Activated naive CD8-positive, alpha-beta T cell (primary cell): Measurements from ENCODE around the gene NCDN.
"Not testable (repeated sequence)": the region's sequence is repeated elsewhere in the genome, so short reads cannot be mapped to it uniquely, and the experiment has no call there.

Experiments
- H3K27ac Mint-ChIP-seq: one replicate; pipeline ENCODE4 v1.8.0; 2021; ENCODE audit warnings: mixed read lengths
- H3K27me3 Mint-ChIP-seq: one replicate; pipeline ENCODE4 v1.8.0; 2021; ENCODE audit warnings: mixed read lengths
- H3K36me3 Mint-ChIP-seq: one replicate; pipeline ENCODE4 v1.8.0; 2021; ENCODE audit warnings: mixed read lengths
- H3K4me1 Mint-ChIP-seq: one replicate; pipeline ENCODE4 v1.8.0; 2021; ENCODE audit warnings: low read depth, mixed read lengths
- H3K4me3 Mint-ChIP-seq: one replicate; pipeline ENCODE4 v1.8.0; 2021; ENCODE audit warnings: mild to moderate bottlenecking, mixed read lengths
- H3K9me3 Mint-ChIP-seq: one replicate; pipeline ENCODE4 v1.8.0; 2021; ENCODE audit warnings: low read depth, mixed read lengths

Gene NCDN

DNA sequence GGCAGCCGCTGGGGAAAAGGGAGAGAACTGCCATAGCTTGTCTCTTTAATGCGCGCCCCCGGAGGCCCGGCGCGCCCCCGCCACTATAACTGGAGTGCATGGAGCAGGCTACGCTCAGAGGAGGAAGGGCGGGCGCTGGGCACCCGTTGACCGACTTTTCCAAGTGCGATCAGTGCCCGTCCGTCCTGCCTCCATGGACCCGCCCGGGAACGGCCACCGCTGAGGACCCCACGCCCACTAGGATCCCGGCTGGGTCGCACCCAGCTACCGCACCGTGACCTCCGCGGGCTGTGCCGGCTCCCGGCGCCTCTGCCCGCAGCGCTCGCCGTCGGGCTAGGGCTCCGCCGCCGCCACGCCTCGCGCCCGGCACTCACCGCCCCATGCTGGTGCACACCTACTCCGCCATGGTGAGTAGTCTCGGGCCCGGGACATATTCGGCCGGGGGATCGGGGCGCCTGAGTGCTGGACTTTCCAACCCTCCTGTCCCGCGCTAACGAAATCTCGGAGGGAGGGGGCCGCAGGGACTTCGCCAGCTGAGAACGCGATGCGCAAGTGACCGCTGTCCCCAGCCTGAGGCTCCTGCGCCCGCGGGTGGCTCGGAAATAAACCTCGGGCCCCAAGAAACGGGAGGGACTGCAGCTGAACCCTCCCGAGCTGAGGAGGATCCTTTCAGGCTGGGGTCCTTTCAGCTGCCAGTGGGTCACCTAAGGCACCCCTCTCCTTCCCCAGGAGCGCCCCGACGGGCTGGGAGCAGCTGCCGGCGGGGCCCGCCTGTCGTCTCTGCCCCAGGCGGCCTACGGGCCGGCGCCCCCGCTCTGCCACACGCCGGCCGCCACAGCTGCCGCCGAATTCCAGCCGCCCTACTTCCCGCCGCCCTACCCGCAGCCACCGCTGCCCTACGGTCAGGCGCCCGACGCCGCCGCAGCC, 15.9 kb downstream of the NCDN start, which contains the start of gene TFAP2E:
Gene TFAP2E (plus strand): TSS at position 117 of the 927 bp plus-strand sequence. CDS start 264 bp downstream, at position 381.
- Mint-ChIP-seq H3K4me1 (peaks cover 26% of the 10 kb centered on the region), H3K27ac (no peak within 1 kb of the TSS), H3K27me3 (no peaks in the 10 kb centered on the region), H3K36me3 (peaks cover 3% of the 10 kb centered on the region), H3K9me3 (no peaks in the 10 kb centered on the region), H3K4me3 (no peak within 1 kb of the TSS)

DNA sequence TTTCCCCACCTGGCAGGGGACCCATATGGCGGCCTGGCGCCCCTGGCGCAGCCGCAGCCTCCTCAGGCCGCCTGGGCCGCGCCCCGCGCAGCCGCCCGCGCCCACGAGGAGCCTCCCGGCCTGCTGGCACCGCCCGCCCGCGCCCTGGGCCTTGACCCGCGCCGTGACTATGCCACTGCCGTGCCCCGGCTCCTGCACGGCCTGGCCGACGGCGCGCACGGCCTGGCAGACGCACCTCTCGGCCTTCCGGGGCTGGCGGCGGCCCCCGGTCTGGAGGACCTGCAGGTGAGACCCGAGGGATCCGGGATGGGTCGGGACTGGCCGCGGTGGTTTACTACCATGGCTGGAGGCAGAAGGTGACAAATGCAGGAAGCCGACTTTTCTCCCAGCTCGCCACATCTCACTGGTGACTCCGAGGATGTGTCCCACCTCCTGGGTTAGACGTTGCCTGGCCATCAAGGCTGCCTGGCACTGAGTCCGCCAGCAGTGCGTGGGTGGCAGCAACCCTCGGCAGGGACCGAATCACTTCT, 16.6 kb downstream of the NCDN start:
- no peaks in the 10 kb centered on the region for H3K27me3 Mint-ChIP-seq
- no peaks in the 10 kb centered on the region for H3K9me3 Mint-ChIP-seq
- H3K4me1 Mint-ChIP-seq = peaks cover 26% of the 10 kb centered on the region
- peaks cover 3% of the 10 kb centered on the region for H3K36me3 Mint-ChIP-seq
- H3K27ac Mint-ChIP-seq = no peak overlapping the region
- H3K4me3 Mint-ChIP-seq = peak overlapping the region; percentile 20

DNA sequence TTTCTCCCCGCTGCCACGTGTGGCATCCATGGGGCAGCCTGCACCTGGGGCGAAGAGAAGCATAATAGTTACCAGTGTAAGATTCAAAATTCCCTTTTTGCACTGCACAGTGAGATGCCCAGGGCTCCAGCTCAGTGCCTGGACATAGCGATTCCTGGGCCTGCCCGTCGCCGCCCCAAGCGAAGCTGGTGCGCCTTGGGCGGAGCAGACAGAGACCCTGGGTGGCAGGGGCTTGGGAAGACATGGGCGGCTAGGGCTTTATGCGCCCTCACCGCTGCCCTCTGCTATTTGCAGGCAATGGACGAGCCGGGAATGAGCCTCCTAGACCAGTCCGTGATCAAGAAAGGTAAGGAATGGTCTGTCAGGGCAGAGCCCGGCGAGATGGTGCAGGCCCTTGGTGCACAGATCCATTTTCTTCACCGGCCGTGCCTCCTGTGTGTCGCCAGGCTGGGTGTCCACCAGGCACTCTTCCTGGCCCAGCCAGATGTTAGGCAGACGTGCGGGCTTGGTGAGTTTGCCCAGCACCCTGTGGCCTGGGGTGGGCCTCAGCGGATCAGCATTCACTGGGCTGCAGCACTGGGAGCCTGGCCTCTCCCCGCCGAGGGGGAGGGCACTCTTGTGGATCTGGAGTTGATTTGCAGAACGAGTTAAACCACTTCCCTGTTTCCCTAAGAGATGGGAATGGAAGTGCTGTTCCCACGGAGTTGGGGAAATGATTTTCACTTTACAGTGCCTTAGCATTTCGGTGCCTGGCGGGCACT, 17.2 kb downstream of the NCDN start:
- no peak overlapping the region for H3K27ac Mint-ChIP-seq
- H3K36me3 Mint-ChIP-seq = peaks cover 3% of the 10 kb centered on the region
- H3K4me1 Mint-ChIP-seq = peaks cover 26% of the 10 kb centered on the region
- peak overlapping the region; percentile 25 for H3K4me3 Mint-ChIP-seq
- no peaks in the 10 kb centered on the region for H3K9me3 Mint-ChIP-seq
- H3K27me3 Mint-ChIP-seq = no peaks in the 10 kb centered on the region

DNA sequence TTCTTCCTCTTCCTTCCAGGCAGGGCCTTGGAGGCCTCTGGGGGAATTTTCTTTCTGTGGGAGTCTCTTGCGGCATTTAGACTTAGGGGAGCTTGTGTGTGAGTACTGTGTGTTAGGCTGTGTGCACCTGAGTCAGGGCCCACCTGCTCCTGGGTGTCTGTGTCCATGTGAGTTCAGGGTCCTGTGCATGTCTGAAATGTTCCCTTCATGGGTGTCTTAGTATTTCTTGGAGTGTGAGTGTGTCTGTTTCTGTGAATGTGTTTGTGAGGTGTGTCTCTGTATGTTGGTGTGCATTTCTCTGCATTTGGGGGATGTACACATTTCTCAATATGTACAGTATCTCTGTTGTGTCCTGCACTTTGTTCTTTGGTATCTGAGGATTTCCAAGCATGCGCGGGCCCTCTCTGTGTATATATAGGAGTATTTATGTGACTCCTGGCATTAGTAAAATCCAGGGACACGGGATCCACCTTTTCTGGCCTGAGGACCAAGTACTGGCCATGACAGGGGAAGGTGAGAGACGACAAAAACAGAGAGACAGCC, 17.9 kb downstream of the NCDN start:
- H3K27me3 Mint-ChIP-seq = no peaks in the 10 kb centered on the region
- peaks cover 3% of the 10 kb centered on the region for H3K36me3 Mint-ChIP-seq
- peaks cover 26% of the 10 kb centered on the region for H3K4me1 Mint-ChIP-seq
- peak overlapping the region; percentile 25 for H3K4me3 Mint-ChIP-seq
- no peaks in the 10 kb centered on the region for H3K9me3 Mint-ChIP-seq
- no peak overlapping the region for H3K27ac Mint-ChIP-seq

DNA sequence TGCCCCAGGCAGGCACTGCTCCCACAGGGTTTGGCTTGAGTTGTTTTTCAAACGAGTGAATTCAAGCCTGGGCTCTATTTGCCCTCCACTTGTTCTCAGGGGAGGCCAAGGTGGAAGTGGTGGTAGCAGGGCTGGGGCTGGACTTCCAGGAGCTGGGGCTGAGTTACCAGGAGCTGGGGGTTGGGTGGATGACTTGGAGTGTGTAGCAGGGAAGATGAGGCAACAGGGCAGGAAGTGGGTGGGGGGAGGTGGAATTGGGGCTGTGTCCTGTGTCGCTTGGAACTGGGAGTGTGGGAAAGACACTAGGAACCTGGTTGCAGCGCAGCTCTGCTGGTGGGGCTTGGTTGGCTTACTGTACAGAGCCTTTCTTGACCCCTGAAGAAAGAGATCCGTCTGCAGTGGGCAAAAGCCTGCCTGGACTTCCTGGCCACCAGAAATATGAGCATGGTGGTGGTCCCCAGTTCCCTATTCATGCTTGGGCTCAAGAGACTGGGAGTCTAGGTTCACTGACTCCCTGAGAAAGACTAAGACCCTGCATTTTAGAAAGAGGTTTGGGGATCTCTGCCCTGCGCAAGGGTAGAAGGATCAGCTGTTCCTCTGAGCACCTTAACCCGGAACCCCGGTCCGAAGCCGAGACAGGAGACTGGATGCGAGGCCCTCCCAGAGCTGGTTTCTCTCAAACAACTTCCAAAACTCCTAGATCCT, 18.6 kb downstream of the NCDN start:
- Mint-ChIP-seq H3K4me3 (peak overlapping the region; percentile 81), H3K4me1 (peaks cover 26% of the 10 kb centered on the region), H3K9me3 (no peaks in the 10 kb centered on the region), H3K27ac (peak overlapping the region; percentile 66), H3K36me3 (peaks cover 3% of the 10 kb centered on the region), H3K27me3 (no peaks in the 10 kb centered on the region)

DNA sequence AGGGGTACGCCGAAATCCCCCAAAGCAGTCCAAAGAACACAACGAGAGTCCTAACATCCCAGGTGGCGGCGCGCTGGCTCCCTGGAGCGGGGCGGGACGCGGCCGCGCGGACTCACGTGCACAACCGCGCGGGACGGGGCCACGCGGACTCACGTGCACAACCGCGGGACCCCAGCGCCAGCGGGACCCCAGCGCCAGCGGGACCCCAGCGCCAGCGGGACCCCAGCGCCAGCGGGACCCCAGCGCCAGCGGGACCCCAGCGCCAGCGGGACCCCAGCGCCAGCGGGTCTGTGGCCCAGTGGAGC, 19.1 kb downstream of the NCDN start:
- peak overlapping the region; percentile 66 for H3K27ac Mint-ChIP-seq
- not testable (repeated sequence) for H3K27me3 Mint-ChIP-seq, H3K9me3 Mint-ChIP-seq, H3K36me3 Mint-ChIP-seq
- peak overlapping the region; percentile 81 for H3K4me3 Mint-ChIP-seq
- peaks cover 26% of the 10 kb centered on the region for H3K4me1 Mint-ChIP-seq

DNA sequence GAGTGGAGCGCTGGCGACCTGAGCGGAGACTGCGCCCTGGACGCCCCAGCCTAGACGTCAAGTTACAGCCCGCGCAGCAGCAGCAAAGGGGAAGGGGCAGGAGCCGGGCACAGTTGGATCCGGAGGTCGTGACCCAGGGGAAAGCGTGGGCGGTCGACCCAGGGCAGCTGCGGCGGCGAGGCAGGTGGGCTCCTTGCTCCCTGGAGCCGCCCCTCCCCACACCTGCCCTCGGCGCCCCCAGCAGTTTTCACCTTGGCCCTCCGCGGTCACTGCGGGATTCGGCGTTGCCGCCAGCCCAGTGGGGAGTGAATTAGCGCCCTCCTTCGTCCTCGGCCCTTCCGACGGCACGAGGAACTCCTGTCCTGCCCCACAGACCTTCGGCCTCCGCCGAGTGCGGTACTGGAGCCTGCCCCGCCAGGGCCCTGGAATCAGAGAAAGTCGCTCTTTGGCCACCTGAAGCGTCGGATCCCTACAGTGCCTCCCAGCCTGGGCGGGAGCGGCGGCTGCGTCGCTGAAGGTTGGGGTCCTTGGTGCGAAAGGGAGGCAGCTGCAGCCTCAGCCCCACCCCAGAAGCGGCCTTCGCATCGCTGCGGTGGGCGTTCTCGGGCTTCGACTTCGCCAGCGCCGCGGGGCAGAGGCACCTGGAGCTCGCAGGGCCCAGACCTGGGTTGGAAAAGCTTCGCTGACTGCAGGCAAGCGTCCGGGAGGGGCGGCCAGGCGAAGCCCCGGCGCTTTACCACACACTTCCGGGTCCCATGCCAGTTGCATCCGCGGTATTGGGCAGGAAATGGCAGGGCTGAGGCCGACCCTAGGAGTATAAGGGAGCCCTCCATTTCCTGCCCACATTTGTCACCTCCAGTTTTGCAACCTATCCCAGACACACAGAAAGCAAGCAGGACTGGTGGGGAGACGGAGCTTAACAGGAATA, 19.7 kb downstream of the NCDN start:
- H3K4me3 Mint-ChIP-seq = peak overlapping the region; percentile 87
- peaks cover 3% of the 10 kb centered on the region for H3K36me3 Mint-ChIP-seq
- H3K9me3 Mint-ChIP-seq = no peaks in the 10 kb centered on the region
- peaks cover 26% of the 10 kb centered on the region for H3K4me1 Mint-ChIP-seq
- no peaks in the 10 kb centered on the region for H3K27me3 Mint-ChIP-seq
- H3K27ac Mint-ChIP-seq = peak overlapping the region; percentile 83

DNA sequence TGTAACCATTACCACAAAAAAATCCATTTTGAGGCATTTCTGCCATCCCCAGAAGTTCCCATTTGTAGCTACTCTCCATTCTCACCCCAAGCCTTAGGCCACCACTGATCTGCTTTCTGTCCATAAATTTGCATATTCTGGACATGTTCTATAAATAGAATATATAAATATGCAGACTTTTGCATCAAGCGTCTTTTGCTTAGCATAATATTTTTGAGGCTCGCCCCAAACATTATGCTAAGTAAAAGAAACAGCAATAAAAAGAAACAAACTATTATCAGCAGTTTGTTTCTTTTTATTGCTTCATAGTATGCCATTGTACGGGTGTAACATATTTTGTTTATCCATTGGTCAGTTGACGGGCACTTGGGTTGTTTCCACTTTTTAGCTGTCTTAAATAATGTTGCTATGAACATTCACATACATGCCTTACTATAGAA, 23.4 kb downstream of the NCDN start:
- Mint-ChIP-seq H3K27ac (no peak overlapping the region), H3K9me3 (no peaks in the 10 kb centered on the region), H3K4me1 (peaks cover 17% of the 10 kb centered on the region), H3K27me3 (no peaks in the 10 kb centered on the region), H3K36me3 (no peaks in the 10 kb centered on the region), H3K4me3 (no peak overlapping the region)

DNA sequence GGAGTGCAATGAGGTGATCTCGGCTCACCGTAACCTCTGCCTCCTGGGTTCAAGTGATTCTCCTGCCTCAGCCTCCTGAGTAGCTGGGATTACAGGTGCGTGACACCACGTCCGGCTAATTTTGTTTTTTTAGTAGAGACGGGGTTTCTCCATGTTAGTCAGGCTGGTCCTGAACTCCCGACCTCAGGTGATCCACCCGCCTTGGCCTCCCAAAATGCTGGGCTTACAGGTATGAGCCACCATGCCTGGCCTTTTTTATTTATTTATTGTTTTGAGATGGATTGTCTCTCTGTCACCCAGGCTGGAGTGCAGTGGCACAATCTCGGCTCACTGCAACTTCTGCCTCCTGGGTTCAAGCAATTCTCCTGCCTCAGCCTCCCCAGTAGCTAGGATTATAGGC, 24.0 kb downstream of the NCDN start:
- H3K4me3 Mint-ChIP-seq, H3K27ac Mint-ChIP-seq, H3K27me3 Mint-ChIP-seq, H3K9me3 Mint-ChIP-seq, H3K36me3 Mint-ChIP-seq: not testable (repeated sequence)
- peaks cover 11% of the 10 kb centered on the region for H3K4me1 Mint-ChIP-seq

DNA sequence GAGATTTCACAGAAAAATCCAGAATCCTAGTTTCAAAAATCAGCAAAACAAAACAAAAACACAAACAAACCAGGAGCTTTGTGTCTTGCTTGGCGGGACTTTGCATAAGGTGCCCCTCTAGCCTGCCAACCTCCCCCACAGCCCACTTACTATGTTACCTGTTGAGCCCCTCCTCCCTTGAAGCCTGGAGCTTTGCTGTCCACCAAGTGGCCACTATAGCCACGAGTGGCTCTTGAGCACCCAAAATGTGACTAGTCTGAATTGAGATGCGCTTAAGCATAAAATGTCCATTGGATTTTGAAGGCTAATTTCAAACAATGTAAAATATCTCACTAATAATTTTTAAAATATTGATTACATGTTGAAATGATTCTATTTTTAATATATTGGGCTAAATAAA, 27.7 kb downstream of the NCDN start:
- no peaks in the 10 kb centered on the region for H3K4me1 Mint-ChIP-seq
- no peaks in the 10 kb centered on the region for H3K27me3 Mint-ChIP-seq
- no peaks in the 10 kb centered on the region for H3K9me3 Mint-ChIP-seq
- H3K4me3 Mint-ChIP-seq = no peak overlapping the region
- no peak overlapping the region for H3K27ac Mint-ChIP-seq
- peaks cover 4% of the 10 kb centered on the region for H3K36me3 Mint-ChIP-seq

DNA sequence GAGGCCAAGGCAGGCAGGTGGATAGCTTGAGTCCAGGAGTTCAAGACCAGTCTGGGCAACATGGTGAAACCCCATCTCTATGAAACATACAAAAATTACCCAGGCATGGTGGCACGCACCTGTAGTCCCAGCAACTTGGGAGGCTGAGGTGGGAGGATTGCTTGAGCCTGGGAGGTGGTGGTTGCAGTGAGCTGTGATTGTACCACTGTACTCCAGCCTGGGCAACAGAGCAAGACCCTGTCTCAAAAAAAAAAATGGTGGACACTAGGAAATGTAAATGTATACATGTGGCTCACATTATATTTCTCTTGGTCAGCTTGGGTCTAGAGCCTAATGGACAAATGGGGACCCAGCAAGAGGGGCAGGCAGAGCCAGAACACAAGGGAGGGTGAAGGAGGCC, 28.2 kb downstream of the NCDN start:
- not testable (repeated sequence) for H3K4me3 Mint-ChIP-seq, H3K27me3 Mint-ChIP-seq, H3K36me3 Mint-ChIP-seq, H3K9me3 Mint-ChIP-seq, H3K4me1 Mint-ChIP-seq, H3K27ac Mint-ChIP-seq

DNA sequence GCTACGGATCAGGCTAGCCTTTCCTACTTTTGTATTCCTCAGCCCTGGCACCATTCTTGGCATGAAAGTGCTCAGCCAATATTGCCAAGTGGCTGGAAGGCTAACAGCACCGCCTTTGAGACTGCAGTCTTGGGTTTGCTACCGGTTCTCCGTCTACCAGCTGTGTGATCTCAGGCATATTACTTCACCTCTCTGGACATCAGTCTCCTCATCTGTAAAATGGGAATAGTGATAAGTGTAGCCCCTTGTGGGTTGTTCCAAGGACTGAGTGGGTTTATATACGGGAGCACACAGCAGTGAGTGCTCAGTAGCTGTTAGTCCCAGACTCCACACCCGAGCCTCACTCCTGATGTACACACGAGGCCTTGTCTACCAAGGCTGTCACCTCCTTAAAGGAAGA, 29.2 kb downstream of the NCDN start:
- H3K27me3 Mint-ChIP-seq = no peaks in the 10 kb centered on the region
- H3K4me3 Mint-ChIP-seq = no peak overlapping the region
- H3K9me3 Mint-ChIP-seq = no peaks in the 10 kb centered on the region
- no peak overlapping the region for H3K27ac Mint-ChIP-seq
- peaks cover 3% of the 10 kb centered on the region for H3K4me1 Mint-ChIP-seq
- peaks cover 7% of the 10 kb centered on the region for H3K36me3 Mint-ChIP-seq

DNA sequence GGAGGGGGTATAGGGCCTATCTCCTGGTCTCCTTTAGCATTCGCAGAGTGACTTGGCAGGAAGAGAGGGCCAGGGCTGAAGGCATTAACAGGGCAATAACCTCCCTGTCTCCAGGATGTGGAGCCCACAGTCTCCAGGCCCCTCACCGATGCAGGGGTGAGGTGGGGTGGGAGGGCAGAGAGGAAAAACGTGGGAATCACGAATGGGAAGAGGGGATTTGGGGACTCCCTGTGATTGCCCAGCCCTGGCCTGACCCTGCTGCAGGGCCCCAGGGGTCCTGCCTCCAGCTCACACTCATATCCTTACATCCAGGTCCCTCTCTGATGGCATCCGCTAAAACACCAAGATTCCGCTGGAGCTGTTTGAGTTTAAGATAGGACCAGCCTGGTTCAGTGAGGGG, 30.1 kb downstream of the NCDN start:
- no peaks in the 10 kb centered on the region for H3K27me3 Mint-ChIP-seq

More for the DNA sequence above, 30.1 kb downstream of the NCDN start:
- Mint-ChIP-seq H3K9me3 (no peaks in the 10 kb centered on the region), H3K4me1 (peaks cover 5% of the 10 kb centered on the region), H3K27ac (no peak overlapping the region), H3K4me3 (no peak overlapping the region), H3K36me3 (peaks cover 7% of the 10 kb centered on the region)
